HG03280 (cell line): Measurements from ENCODE around the gene VAV3.
"Not testable (repeated sequence)": the region's sequence is repeated elsewhere in the genome, so short reads cannot be mapped to it uniquely, and the experiment has no call there.

Source experiments
- ATAC-seq: cut with Tn5 transposase; IDR thresholded peaks from one replicate; pipeline ENCODE4 v1.9.1; 2021; ENCODE audit warnings: mild to moderate bottlenecking, moderate library complexity; ENCODE audit not compliant: unreplicated experiment

Gene VAV3

GRCh38 chr1:107895403-107896191, 69.4 kb downstream of the VAV3 start:
- no peak for ATAC-seq

- ATAC-seq, result no peak
These were observed 70.4 kb downstream of the VAV3 start for GRCh38 chr1:107894605-107895004.

GRCh38 chr1:107893350-107893749, 71.6 kb downstream of the VAV3 start:
- not testable (repeated sequence) for ATAC-seq

- no peak for ATAC-seq
These were observed 75.5 kb downstream of the VAV3 start for GRCh38 chr1:107889524-107889923.

- ATAC-seq, result no peak
These were observed 81.4 kb downstream of the VAV3 start for GRCh38 chr1:107883562-107883961.

GRCh38 chr1:107879927-107880326, 85.1 kb downstream of the VAV3 start:
- ATAC-seq, result no peak

GRCh38 chr1:107879346-107879745, 85.6 kb downstream of the VAV3 start:
- ATAC-seq, result no peak

- ATAC-seq, result no peak
These were observed 87.2 kb downstream of the VAV3 start for GRCh38 chr1:107877745-107878144.

- no peak for ATAC-seq
These were observed 87.9 kb downstream of the VAV3 start for GRCh38 chr1:107877092-107877491.

GRCh38 chr1:107875689-107876088, 89.3 kb downstream of the VAV3 start:
- ATAC-seq, result no peak

- ATAC-seq, result no peak
These were observed 90.8 kb downstream of the VAV3 start for GRCh38 chr1:107874221-107874620.

GRCh38 chr1:107871687-107872395, 93.1 kb downstream of the VAV3 start:
- ATAC-seq, result no peak

GRCh38 chr1:107871259-107871658, 93.7 kb downstream of the VAV3 start:
- no peak for ATAC-seq

- ATAC-seq, result no peak
These were observed 94.3 kb downstream of the VAV3 start for GRCh38 chr1:107870696-107871095.

- no peak for ATAC-seq
These were observed 97.1 kb downstream of the VAV3 start for GRCh38 chr1:107867897-107868296.

GRCh38 chr1:107867422-107867821, 97.6 kb downstream of the VAV3 start:
- ATAC-seq, result no peak

- ATAC-seq, result no peak
These were observed 98.1 kb downstream of the VAV3 start for GRCh38 chr1:107866870-107867269.

GRCh38 chr1:107865627-107866026, 99.4 kb downstream of the VAV3 start:
- ATAC-seq, result no peak

- ATAC-seq, result no peak
These were observed 101.6 kb downstream of the VAV3 start for GRCh38 chr1:107863342-107863741.

GRCh38 chr1:107862064-107862463, 102.9 kb downstream of the VAV3 start:
- ATAC-seq, result no peak

- ATAC-seq, result no peak
These were observed 106.7 kb downstream of the VAV3 start for GRCh38 chr1:107858323-107858722.

GRCh38 chr1:107851418-107851817, 113.6 kb downstream of the VAV3 start:
- ATAC-seq, result no peak
